HT1080 (cell line): ENCODE results near the gene PLPP2. TPM values are rescaled to one million over a fixed set of nuclear protein-coding genes. Genes with fewer than 3 reads are reported as not detected.
A peak's percentile ranks its signal among the peaks of the same experiment; 100 is the strongest.

Experiments
- DNase-seq: peaks from one replicate; pipeline ENCODE4 v3.0.0-alpha.2; 2015; ENCODE audit warnings: low read depth
- total RNA-seq: library from RNA; depleted of rRNA; stranded (reverse); fragments of >200 nt; shearing (Covaris generic); gene quantifications from 2 replicates; pipeline ENCODE4 v1.2.3, GENCODE V29; 2014

Gene PLPP2
- total RNA-seq, 1 experiment from 2014 or later = 104 TPM

GRCh38 chr19:294341-294945 is 3.2 kb upstream of the PLPP2 start:
- DNase-seq = no peak

DNA sequence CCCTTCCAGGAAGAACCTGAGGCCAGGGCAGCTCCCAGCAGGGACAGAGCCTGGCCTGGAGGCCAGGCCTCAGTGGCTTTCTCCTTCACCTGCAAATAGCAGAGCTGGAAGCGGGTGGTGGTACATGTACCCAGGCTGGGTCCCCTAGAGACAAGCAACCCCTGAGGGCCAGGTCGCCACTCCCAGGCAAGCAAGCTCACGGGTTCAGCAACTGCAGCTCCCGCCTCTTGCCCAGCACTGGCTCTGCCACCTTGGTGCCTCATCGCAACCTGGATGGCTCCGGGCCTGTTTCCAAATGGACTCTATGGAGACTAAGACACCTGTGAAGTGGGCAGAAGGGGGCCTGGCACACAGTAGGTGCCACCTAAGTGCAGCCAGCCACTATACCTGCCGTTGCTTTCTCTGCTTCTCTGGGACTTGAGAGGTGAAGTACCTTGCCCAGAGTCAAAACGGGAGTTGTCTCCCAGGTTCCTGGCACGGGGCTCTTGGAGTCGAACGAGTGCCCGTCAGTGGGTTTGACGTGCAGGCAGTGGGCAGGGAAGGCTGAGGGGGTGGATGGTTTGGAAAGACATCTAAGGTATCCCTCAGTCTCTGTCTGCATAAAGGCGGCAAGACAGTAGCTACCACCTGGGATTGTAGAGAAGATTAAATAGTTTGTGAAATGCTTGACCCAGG is 2.4 kb upstream of the PLPP2 start:
- no peak for DNase-seq

- no peak for DNase-seq
Measured at GRCh38 chr19:292951-293350, 1.7 kb upstream of the PLPP2 start.

- DNase-seq = no peak
Measured at GRCh38 chr19:292281-292884, 1.2 kb upstream of the PLPP2 start.

DNA sequence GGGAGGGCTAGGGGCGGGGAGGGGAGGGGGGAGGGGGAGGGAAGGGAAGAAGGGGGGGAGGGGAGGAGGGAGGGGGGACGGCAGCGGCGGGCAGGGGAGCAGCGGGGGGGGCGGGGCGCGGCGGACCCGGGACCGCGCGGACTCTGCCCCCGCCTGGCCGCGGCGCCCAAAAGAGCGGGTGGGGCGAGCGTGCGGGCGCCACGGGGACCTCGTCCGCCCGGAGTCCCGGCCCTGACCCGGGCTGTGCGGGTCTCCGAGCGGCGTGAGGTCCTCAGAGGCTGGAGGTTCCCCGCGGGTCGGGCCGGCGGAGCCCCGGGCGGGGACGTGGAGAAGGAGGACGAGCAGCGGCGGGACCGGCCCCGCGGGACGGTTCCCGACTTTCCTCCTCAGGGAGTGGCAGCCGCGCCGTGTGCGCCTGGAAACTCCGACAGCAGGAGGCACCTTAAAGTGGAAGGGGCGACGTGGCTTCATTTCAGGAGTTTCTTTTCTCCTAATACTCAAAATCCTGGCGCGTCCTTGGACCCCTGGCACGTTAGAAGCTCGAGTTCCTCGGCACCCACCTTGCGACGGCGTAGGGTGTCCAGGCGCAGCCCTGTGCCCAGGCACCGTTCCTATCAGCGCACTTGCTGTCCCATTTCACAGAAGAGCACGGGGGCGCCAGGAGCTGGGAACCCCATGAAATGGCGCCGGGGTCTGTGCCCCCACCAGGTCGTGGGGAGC is 518 bp upstream of the PLPP2 start:
- DNase-seq = no peak

DNA sequence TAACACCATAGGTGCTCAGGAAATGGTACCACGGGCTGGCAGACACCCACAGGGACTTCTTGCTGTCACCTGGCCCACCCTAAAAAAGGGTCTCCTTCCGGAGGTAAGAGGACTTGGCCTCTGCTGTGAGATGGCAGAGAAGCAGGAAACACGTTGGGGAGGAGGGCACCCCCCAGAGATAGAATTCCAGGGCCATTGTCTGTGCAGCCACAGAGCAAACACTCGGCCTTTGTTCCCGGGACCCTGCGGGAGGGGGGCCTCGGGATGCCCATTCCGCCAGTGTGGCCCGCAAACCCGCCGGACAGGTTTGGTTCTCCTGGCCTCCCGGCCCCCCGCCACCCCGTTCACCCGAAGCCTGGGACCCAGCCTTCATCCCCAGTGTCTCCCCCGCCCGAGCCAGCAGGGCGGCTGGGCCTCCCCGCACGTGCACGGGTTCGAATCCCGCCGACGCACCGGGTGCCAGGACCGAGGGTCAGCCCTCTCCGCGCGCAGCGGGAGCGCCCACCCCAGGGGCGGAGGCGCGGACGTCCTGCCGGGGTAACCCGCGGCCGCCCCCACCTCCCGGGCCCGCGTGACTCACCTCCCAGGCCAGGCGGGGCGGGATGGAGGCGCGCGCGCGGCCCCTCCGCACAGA is 714 bp downstream of the PLPP2 start:
- DNase-seq = peak; percentile 62

GRCh38 chr19:289651-290371 is 1.4 kb downstream of the PLPP2 start:
- DNase-seq = peak; percentile 69

- no peak for DNase-seq
Measured at GRCh38 chr19:288911-289310, 2.3 kb downstream of the PLPP2 start.

GRCh38 chr19:287381-287871 is 3.8 kb downstream of the PLPP2 start:
- DNase-seq = no peak

DNA sequence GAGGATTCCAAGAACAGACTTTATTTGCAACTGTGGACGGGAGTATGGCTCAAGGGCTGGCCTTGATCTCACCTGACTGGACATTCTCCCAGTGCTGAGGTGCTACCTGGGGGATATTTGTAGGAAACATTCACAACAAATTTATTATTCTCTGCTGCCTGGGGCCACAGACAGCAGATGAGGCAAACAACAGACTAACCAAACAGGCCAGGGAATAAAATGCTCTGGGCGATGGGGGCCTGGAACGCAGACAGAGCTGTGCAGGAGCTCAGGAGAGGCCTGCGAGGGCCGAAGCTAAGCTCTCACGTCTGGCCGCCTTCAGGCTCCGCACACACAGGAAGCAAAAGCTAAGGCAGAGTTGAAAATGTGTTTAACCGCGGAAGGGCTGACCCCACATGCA is 7.8 kb downstream of the PLPP2 start:
- DNase-seq = no peak

DNA sequence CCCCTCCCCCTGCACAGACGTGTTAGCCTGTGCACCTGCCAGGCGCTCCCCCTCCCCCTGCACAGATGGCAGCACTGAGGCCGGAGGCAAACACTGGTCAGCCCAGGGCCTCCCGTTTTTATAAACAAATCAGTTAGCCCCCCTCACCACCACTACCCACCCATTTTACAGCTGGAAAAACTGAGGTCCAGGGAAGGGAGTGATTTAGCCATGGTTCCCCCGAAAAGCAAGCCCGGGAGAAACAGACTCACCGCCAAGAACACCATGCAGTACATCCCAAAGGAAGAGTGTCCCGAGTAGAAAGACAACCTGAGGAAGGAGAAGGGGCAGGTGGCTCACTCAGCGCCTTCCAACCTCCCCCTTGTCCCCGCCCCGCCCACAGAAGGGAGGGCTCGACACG is 8.7 kb downstream of the PLPP2 start:
- DNase-seq = no peak

- no peak for DNase-seq
Measured at GRCh38 chr19:281992-282391, 9.2 kb downstream of the PLPP2 start.

DNA sequence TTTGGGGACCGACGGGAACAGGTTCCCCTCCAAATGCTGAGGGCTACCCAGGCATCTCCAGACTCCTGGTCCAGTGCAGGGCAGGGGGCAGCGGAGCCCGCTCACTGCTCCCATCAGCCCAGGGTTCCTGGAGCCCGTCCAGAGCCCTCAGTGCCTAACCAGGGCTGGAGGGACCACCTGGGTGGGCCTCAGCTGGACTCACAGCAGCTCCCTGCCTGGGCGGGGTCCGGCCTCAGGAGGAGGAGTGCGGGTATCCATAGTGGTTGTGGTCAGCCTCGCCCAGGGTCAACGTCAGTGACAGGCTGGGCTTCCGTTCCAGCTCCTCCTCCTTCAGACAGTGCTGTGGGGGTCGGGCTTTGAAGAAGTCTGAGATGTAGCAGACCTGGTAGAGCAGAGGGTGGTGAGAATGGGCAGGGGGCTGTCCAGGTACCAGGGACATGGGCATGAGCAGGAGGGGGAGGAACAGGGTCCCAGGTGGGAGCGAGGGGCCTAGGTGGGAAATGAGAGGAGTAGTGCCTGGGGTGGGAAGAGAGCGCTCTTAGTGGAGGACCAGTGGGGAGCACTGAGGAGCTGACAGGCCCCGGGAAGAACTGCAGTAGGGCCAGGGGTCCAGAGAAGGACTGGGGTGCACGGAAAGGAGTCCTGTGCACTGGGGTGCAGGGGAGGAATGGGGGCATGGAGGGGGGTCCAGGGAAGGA is 9.9 kb downstream of the PLPP2 start:
- DNase-seq = no peak

DNA sequence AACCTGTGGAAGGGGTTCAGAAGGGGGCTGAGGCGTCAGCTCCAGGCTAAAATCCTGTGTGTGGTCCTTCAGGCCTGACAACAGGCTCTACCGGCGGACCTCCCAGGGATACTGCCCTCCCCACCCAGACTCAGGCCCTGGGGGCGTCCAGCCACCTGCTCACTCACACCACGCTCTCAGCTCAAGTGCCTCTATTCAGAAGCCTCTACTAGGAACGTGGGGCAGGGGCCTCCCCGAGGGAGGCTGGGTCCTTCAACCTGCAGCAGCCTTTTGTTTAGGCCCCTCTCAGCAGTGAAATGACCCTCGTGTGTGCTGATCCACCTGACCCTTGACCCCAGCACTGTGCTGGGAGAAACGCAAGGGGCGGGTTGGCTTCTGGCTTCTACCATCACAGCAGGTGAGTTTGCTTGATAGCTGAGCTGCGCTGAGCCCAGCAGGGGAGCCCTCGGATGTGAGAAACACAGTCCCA is 10.6 kb downstream of the PLPP2 start:
- DNase-seq = no peak

GRCh38 chr19:279656-280055 is 11.5 kb downstream of the PLPP2 start:
- DNase-seq = no peak

DNA sequence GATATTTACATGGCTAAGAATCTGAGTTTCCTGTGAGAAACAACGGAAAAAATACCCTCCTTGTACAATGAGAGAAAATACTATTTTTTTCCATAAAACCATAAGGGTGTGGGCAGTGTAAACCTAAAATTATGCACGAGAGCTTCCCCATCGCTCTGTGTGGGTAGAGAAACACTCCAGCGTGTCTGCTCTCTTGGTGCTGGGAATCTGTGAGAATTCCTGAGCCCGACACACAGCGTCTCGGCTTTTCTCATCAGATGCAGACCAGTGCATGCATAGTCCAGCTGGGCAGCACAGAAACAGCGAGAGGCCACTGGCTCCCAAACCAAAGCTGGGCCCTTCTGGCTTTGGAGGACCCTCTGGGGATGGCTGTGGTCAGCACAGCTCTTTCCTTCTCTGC is 12.0 kb downstream of the PLPP2 start:
- no peak for DNase-seq

- no peak for DNase-seq
Measured at GRCh38 chr19:277581-278165, 13.5 kb downstream of the PLPP2 start.

DNA sequence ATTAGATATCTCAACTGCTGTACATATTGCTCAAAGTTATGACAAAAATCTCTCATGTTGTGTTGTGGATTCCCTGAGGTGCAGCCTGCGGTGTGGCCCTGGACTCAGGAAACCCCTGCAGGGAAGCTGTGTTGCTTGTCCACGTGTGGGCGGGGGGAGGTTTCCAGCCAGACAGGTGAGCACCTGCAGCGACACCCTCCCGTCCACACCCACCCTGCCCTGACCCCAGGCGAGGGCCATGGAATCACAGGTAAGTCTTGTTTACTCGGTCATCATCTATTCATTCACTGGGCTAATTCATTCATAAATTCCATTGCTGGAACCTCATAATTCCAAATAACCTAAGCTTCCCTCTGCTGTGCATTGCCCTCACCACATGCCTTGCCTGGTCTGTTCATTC is 14.1 kb downstream of the PLPP2 start:
- DNase-seq = no peak

- no peak for DNase-seq
Measured at GRCh38 chr19:275958-276646, 15.1 kb downstream of the PLPP2 start.
